K562 (cell line): ENCODE measurements around the gene C1QC. TPM values are rescaled to one million over a fixed set of nuclear protein-coding genes. Genes with fewer than 3 reads are reported as not detected.

Experiments used
- ATF7 ChIP-seq: fragments of 450-650 bp; IDR thresholded peaks from 2 replicates; pipeline ENCODE4 v1.7.1; 2014; ENCODE audit warnings: mild to moderate bottlenecking, moderate library complexity
- BRD9 ChIP-seq: fragments of 450-650 bp; IDR thresholded peaks from 2 replicates; pipeline ENCODE4 v1.6.1; 2018; ENCODE audit warnings: low read depth; ENCODE audit not compliant: partially characterized antibody
- CHD4 ChIP-seq: fragments of 200-600 bp; sonication (generic); IDR thresholded peaks from 3 replicates; pipeline ENCODE4 v1.6.1; 2012; ENCODE audit warnings: low read depth, mild to moderate bottlenecking, mixed read lengths, low read length, inconsistent platforms; ENCODE audit not compliant: insufficient read depth, insufficient replicate concordance, poor library complexity, severe bottlenecking
- ELF1 ChIP-seq: fragments of 200-800 bp; sonication (Bioruptor generic); IDR thresholded peaks from 2 replicates; pipeline ENCODE4 v1.6.1; 2016; ENCODE audit warnings: missing genetic modification characterization, missing compliant biosample characterization
- NFE2 ChIP-seq: IDR thresholded peaks from 2 replicates; pipeline ENCODE4 v1.6.1; 2014; ENCODE audit warnings: antibody characterized with exemption, low read depth
- RBBP5 ChIP-seq: fragments of 200-600 bp; sonication (generic); IDR thresholded peaks from 2 replicates; pipeline ENCODE4 v1.6.1; 2012; ENCODE audit warnings: borderline replicate concordance, mild to moderate bottlenecking, low read length, control low read depth, inconsistent platforms; ENCODE audit not compliant: insufficient read depth, poor library complexity, severe bottlenecking
- RBM25 ChIP-seq: fragments of 200-400 bp; formaldehyde crosslinking; IDR thresholded peaks from 2 replicates; pipeline ENCODE4 v1.6.1; 2018; ENCODE audit warnings: low read length, low read depth, moderate library complexity; ENCODE audit not compliant: severe bottlenecking
- RCOR1 ChIP-seq, 2 experiments: IDR thresholded peaks; 2 replicates each; pipeline ENCODE4 v1.6.1; 2012; ENCODE audit warnings: low read depth in 2 of 2, low read length in 2 of 2, borderline replicate concordance in 1 of 2, improper control_type of control experiment in 1 of 2
- ZNF197 ChIP-seq: fragments of 200-800 bp; sonication (Bioruptor generic); IDR thresholded peaks from 2 replicates; pipeline ENCODE4 v1.6.1; 2016; ENCODE audit warnings: low read depth, missing genetic modification characterization, missing compliant biosample characterization
- ZNF316 ChIP-seq: fragments of 450-650 bp; IDR thresholded peaks from 2 replicates; pipeline ENCODE4 v1.6.1; 2016
- polyA plus RNA-seq, 8 experiments: library from polyadenylated mRNA; depleted of rRNA in 4 of 8; stranded (reverse) in 5 of 8; unstranded in 3 of 8; fragments of >200 nt; fragmentation: Nextera tagmentation in 2 of 8; fragmentation: Illumina TruSeq in 1 of 8; extraction: Ambion mirVana in 2 of 8; extraction: Trizol in 1 of 8; gene quantifications; 2 replicates each; pipeline versions ENCODE4 v1.2.1 to v1.2.3, GENCODE V29; 2011 to 2014; ENCODE audit warnings: inconsistent platforms in 1 of 8, missing spikeins in 1 of 8
- total RNA-seq, 7 experiments: library from RNA; depleted of rRNA in 6 of 7; stranded (reverse); fragments of >200 nt in 6 of 7; fragmentation: Illumina TruSeq in 2 of 7; extraction: Trizol in 2 of 7; gene quantifications; 2 replicates each; pipeline versions ENCODE4 v1.2.1 to v1.2.3, GENCODE V29; 2011 to 2021; ENCODE audit warnings: low replicate concordance in 1 of 7
- TF ChIP-seq, protein P1 (sequence below): fragments of 250-450 bp; sonication (Bioruptor Pico); IDR thresholded peaks from 2 replicates; pipeline ENCODE4 v1.4.0; 2020; ENCODE audit warnings: mild to moderate bottlenecking, moderate library complexity
- TF ChIP-seq, protein P2 (sequence below): fragments of 450-650 bp; IDR thresholded peaks from 2 replicates; pipeline ENCODE4 v1.6.1; 2016; ENCODE audit warnings: low read depth
- TF ChIP-seq, protein P3 (sequence below): fragments of 250-450 bp; sonication (Bioruptor Pico); IDR thresholded peaks from 2 replicates; pipeline ENCODE4 v1.5.0; 2020; ENCODE audit warnings: mild to moderate bottlenecking, borderline replicate concordance

Gene C1QC
- total and polyA plus RNA-seq, 9 of the 15 experiments (the other 6 are each of a cell fraction or from before 2014, with no cell fraction given), result 0.69 TPM; not detected in 8

DNA sequence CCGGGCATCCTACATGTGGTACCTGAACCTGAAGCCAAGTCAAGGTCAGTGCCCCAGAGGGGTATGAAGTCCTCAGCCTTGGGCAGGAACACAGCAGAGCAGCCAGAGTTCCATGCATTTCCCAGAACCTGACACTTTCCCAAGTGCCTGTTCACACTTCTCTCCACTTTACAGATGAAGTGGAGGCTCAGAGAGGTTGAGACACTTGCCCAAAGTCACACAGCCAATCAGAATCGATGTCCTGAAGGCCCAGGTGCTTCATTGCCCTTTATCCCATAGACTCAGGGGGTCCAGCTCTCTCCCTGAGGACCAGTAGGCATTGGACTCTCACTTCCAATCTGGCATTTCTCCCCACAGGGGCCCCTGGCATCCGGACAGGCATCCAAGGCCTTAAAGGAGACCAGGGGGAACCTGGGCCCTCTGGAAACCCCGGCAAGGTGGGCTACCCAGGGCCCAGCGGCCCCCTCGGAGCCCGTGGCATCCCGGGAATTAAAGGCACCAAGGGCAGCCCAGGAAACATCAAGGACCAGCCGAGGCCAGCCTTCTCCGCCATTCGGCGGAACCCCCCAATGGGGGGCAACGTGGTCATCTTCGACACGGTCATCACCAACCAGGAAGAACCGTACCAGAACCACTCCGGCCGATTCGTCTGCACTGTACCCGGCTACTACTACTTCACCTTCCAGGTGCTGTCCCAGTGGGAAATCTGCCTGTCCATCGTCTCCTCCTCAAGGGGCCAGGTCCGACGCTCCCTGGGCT lies 4.8 kb upstream of the C1QC start (continued):
- TF ChIP-seq RCOR1 (IDR thresholded peaks at IDR 0.05; ENCODE audit: borderline replicate concordance in 1 of 2, low read depth in 2 of 2, low read length in 2 of 2) (peak in 1 of 2 experiments; percentile 46; a peak in 1 of 4 replicates), RBM25 (peak; percentile 96), RBBP5 (no peak), ELF1 (tag) (0 out of 2 replicates have a peak, but pooled peaks have one; percentile 33), CHD4 (peak; percentile 39), ZNF316 (no peak), ATF7 (no peak), BRD9 (peak; percentile 44), NFE2 (no peak), ZNF197 (CRISPR knock-in tag) (no peak)
- TF ChIP-seq, protein P1, sequence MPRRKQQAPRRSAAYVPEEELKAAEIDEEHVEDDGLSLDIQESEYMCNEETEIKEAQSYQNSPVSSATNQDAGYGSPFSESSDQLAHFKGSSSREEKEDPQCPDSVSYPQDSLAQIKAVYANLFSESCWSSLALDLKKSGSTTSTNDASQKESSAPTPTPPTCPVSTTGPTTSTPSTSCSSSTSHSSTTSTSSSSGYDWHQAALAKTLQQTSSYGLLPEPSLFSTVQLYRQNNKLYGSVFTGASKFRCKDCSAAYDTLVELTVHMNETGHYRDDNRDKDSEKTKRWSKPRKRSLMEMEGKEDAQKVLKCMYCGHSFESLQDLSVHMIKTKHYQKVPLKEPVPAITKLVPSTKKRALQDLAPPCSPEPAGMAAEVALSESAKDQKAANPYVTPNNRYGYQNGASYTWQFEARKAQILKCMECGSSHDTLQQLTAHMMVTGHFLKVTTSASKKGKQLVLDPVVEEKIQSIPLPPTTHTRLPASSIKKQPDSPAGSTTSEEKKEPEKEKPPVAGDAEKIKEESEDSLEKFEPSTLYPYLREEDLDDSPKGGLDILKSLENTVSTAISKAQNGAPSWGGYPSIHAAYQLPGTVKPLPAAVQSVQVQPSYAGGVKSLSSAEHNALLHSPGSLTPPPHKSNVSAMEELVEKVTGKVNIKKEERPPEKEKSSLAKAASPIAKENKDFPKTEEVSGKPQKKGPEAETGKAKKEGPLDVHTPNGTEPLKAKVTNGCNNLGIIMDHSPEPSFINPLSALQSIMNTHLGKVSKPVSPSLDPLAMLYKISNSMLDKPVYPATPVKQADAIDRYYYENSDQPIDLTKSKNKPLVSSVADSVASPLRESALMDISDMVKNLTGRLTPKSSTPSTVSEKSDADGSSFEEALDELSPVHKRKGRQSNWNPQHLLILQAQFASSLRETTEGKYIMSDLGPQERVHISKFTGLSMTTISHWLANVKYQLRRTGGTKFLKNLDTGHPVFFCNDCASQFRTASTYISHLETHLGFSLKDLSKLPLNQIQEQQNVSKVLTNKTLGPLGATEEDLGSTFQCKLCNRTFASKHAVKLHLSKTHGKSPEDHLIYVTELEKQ (CRISPR knock-in tag), result no peak
- TF ChIP-seq, protein P2, sequence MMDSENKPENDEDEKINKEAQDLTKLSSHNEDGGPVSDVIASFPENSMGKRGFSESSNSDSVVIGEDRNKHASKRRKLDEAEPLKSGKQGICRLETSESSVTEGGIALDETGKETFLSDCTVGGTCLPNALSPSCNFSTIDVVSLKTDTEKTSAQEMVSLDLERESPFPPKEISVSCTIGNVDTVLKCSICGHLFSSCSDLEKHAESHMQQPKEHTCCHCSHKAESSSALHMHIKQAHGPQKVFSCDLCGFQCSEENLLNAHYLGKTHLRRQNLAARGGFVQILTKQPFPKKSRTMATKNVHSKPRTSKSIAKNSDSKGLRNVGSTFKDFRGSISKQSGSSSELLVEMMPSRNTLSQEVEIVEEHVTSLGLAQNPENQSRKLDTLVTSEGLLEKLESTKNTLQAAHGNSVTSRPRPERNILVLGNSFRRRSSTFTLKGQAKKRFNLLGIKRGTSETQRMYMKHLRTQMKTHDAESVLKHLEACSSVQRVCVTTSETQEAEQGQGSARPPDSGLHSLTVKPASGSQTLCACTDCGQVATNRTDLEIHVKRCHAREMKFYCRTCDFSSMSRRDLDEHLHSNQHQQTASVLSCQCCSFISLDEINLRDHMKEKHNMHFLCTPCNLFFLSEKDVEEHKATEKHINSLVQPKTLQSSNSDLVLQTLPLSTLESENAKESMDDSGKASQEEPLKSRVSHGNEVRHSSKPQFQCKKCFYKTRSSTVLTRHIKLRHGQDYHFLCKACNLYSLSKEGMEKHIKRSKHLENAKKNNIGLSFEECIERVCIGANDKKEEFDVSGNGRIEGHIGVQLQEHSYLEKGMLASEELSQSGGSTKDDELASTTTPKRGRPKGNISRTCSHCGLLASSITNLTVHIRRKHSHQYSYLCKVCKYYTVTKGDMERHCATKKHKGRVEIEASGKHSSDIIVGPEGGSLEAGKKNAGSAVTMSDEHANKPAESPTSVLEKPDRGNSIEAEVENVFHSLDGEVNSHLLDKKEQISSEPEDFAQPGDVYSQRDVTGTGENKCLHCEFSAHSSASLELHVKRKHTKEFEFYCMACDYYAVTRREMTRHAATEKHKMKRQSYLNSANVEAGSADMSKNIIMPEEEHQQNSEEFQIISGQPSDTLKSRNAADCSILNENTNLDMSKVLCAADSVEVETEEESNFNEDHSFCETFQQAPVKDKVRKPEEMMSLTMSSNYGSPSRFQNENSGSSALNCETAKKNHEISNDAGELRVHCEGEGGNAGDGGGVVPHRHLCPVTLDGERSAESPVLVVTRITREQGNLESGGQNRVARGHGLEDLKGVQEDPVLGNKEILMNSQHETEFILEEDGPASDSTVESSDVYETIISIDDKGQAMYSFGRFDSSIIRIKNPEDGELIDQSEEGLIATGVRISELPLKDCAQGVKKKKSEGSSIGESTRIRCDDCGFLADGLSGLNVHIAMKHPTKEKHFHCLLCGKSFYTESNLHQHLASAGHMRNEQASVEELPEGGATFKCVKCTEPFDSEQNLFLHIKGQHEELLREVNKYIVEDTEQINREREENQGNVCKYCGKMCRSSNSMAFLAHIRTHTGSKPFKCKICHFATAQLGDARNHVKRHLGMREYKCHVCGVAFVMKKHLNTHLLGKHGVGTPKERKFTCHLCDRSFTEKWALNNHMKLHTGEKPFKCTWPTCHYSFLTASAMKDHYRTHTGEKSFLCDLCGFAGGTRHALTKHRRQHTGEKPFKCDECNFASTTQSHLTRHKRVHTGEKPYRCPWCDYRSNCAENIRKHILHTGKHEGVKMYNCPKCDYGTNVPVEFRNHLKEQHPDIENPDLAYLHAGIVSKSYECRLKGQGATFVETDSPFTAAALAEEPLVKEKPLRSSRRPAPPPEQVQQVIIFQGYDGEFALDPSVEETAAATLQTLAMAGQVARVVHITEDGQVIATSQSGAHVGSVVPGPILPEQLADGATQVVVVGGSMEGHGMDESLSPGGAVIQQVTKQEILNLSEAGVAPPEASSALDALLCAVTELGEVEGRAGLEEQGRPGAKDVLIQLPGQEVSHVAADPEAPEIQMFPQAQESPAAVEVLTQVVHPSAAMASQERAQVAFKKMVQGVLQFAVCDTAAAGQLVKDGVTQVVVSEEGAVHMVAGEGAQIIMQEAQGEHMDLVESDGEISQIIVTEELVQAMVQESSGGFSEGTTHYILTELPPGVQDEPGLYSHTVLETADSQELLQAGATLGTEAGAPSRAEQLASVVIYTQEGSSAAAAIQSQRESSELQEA, result no peak
- TF ChIP-seq, protein P3, sequence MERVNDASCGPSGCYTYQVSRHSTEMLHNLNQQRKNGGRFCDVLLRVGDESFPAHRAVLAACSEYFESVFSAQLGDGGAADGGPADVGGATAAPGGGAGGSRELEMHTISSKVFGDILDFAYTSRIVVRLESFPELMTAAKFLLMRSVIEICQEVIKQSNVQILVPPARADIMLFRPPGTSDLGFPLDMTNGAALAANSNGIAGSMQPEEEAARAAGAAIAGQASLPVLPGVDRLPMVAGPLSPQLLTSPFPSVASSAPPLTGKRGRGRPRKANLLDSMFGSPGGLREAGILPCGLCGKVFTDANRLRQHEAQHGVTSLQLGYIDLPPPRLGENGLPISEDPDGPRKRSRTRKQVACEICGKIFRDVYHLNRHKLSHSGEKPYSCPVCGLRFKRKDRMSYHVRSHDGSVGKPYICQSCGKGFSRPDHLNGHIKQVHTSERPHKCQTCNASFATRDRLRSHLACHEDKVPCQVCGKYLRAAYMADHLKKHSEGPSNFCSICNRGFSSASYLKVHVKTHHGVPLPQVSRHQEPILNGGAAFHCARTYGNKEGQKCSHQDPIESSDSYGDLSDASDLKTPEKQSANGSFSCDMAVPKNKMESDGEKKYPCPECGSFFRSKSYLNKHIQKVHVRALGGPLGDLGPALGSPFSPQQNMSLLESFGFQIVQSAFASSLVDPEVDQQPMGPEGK (CRISPR knock-in tag), result no peak
